Measurements from ENCODE around the gene PPP2R5E.
"Not testable (repeated sequence)": the region's sequence is repeated elsewhere in the genome, so short reads cannot be mapped to it uniquely, and the experiment has no call there.

The PPP2R5E gene

DNA sequence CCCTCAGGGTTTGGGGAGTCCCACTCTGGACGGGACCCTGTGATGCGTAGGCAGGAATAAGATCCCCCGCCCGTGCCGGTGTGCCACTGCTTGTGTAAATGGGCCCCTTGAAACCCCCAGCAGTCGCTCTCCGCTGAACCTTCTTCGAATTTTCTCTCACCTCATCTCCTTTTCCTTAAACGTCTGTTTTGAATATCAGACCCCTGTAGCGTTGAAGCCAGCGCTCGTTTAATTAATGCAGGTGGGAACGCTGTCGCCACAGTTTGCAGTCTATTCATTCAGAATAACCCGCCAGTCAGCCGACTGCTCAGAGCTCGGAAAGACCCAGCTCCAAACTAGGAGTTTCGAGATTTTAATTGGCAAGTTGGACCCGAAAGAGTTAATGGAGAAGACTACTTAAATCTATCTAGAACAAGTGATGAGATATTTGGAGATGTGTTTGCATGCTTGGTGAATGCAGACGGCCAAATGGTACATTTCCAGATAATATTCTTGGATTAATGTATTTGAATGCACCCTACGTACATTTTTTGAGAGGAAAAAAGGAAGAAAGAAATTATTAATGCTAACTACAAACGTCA is 739 bp upstream of the PPP2R5E start:
- H3K4me3 ChIP-seq (ENCODE audit: low read depth, low read length): peak overlapping the region; percentile 76
- TF ChIP-seq, protein P1, sequence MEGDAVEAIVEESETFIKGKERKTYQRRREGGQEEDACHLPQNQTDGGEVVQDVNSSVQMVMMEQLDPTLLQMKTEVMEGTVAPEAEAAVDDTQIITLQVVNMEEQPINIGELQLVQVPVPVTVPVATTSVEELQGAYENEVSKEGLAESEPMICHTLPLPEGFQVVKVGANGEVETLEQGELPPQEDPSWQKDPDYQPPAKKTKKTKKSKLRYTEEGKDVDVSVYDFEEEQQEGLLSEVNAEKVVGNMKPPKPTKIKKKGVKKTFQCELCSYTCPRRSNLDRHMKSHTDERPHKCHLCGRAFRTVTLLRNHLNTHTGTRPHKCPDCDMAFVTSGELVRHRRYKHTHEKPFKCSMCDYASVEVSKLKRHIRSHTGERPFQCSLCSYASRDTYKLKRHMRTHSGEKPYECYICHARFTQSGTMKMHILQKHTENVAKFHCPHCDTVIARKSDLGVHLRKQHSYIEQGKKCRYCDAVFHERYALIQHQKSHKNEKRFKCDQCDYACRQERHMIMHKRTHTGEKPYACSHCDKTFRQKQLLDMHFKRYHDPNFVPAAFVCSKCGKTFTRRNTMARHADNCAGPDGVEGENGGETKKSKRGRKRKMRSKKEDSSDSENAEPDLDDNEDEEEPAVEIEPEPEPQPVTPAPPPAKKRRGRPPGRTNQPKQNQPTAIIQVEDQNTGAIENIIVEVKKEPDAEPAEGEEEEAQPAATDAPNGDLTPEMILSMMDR (IDR thresholded peaks at IDR 0.05; ENCODE audit: borderline replicate concordance, insufficient read depth, low read depth, low read length): no peak

DNA sequence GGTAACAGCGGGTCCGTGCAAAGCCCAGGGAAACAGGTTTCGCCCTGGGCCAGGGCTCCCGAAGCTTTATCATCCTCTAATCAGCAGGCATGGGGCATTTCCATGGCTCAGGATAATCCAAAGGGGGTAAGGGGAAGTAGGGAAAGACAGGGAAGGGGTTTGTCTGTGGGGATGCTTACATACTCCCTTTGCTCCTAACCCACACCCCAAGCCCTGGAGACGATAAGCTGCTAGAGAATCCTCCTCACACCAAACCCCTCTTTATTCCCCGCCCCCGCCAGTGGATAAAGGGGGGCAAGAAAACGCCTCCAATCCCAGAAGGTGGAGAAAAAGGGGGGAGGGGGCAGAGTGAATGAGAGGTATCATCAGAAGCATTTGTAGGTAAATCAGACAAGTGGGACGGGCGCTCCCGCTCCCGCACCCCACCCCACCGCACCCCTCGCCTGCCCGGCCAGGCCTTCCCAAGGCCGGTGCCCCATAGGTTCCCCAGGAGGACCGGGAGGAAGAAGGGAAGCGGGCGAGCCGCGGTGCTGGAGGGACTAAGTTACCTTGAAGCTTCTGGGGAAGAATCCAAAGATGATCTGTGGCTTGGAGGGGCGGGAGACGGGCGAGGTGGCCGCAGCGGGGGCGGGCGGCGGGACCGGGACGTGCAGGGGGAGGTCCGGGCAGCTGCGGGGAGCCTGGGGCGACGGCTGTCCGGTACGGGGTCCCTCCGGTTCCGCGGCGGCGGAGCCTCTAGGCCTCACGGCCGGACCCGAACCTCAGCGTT is 762 bp downstream of the PPP2R5E start:
- H3K4me3 ChIP-seq (ENCODE audit: low read depth, low read length): peak overlapping the region; percentile 96

DNA sequence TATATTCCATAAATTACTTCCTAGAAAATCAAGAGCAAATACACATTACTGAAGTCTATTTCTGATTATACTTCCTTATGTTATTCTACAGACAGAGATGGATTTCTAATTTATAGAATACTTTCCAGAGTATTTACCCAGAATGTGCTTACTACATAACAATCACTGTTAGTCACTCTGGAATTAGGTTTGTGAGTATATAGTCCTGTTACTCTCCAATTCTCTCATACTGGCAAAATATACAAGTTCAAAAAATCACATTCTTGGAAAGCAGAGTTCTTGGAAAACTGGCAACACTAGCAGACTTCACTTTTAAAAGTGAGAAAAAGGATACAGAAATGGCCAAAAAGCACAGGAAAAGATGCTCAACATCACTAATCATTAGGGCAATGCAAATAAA is 7.3 kb downstream of the PPP2R5E start:
- TF ChIP-seq, protein P1 (IDR thresholded peaks at IDR 0.05; ENCODE audit: borderline replicate concordance, insufficient read depth, low read depth, low read length): no peak
- no peak overlapping the region for H3K4me3 ChIP-seq (ENCODE audit: low read depth, low read length)

More for the DNA sequence above, 762 bp downstream of the PPP2R5E start:
- TF ChIP-seq, protein P1 (IDR thresholded peaks at IDR 0.05; ENCODE audit: borderline replicate concordance, insufficient read depth, low read depth, low read length): no peak

DNA sequence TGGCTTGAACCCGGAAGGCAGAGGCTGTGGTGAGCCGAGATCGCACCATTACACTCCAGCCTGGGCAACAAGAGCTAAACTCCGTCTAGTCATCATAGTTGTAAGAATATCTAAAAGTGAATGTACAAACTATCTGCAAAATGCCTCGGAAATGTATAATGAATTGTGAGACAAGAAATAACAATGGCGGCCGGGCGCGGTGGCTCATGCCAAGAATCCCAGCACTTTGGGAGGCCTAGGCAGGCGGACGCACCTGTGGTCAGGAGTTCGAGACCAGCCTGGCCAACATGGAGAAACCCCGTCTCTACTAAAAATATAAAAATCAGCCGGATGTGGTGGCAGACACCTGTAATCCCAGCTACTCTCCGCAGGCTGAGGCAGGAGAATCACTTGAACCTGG is 9.7 kb downstream of the PPP2R5E start:
- H3K4me3 ChIP-seq (ENCODE audit: low read depth, low read length): no peak overlapping the region
- TF ChIP-seq, protein P1 (IDR thresholded peaks at IDR 0.05; ENCODE audit: borderline replicate concordance, insufficient read depth, low read depth, low read length): no peak

DNA sequence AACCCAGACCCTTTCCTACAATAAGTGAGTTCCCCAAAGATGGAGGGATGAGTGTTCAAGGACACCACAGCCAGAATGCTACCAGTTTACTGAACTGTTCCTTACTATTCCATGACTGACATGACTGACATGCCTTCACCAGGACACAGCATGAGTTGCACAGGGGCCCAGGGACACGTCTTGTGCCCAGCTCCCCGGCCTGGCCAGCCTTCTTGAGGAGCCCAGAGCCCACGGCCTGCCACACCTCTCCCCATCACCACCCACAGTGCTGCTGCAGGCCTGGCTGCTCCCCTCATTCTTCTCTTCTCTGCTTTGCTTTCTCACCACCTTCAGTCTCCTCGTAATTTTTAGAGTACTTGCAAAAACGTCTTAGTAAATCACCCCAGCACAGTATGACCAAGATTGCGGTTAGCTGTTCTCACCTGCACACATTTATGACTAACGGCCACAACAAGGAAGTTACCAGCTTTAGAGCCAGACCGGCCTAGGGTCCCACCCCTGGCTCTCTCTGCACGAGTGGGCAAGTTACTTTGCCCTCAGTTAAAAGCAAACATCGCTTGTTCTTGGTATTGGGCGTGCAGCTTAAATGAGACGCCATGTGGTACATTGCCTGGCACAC is 18.5 kb downstream of the PPP2R5E start:
- TF ChIP-seq, protein P1 (IDR thresholded peaks at IDR 0.05; ENCODE audit: borderline replicate concordance, insufficient read depth, low read depth, low read length): no peak
- H3K4me3 ChIP-seq (ENCODE audit: low read depth, low read length): no peak overlapping the region

DNA sequence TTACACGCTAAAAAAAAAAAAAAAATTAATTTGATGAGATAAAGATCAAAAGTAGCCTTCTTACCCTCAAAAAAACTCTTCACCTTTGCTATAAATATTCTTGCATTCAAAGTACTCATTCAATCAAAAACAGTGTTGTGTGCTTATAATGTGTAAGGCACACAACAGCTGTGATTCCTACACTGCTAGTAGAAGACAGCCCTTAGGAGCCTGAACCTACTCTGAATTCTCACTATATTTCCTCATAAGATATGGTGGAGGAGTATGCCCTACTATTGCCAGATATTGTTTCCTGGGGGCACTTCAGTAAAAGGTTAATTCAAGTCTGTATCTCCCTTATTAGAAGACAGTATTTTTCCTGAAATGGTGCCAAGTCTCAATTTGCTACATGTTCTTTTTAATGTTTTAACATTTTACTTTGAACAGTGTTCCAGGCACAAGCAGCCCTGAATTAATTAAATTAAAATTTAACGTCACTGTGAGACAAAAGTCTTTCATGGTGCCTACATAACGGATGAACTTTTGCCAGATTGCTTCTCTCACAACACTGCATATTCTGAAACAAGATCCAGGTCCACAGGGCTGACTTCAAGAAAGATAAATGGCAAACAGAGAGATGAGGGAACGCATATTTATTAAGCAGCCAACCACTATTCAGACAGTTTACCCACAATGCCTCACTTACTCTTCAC is 19.3 kb downstream of the PPP2R5E start:
- TF ChIP-seq, protein P1 (IDR thresholded peaks at IDR 0.05; ENCODE audit: borderline replicate concordance, insufficient read depth, low read depth, low read length): no peak
- no peak overlapping the region for H3K4me3 ChIP-seq (ENCODE audit: low read depth, low read length)

DNA sequence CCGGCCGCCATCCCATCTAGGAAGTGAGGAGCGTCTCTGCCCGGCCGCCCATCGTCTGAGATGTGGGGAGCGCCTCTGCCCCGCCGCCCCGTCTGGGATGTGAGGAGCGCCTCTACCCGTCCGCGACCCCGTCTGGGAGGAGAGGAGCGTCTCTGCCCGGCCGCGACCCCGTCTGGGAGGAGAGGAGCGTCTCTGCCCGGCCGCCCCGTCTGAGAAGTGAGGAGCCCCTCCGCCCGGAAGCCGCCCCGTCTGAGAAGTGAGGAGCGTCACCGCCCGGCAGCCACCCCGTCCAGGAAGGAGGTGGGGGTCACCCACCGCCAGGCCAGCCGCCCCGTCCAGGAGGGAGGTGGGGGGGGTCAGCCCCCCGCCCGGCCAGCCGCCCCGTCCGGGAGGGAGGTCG is 20.7 kb downstream of the PPP2R5E start:
- H3K4me3 ChIP-seq (ENCODE audit: low read depth, low read length): not testable (repeated sequence)

Data from GM12875 (cell line).